ENCODE data around the gene STRADB. TPM values are rescaled to one million over a fixed set of nuclear protein-coding genes. Genes with fewer than 3 reads are reported as not detected.

The STRADB gene
- total and polyA plus RNA-seq, 2 experiments from 2014 or later: 62.5 to 68.3 TPM

- Histone ChIP-seq H3K9me2 (replicated peaks; ENCODE audit: insufficient read depth) (no peaks in the 10 kb centered on the region), H3K36me3 (replicated peaks; ENCODE audit: insufficient read depth, low read depth) (no peaks in the 10 kb centered on the region), H4K20me1 (ENCODE audit: insufficient read depth, poor library complexity, severe bottlenecking) (no peaks in the 10 kb centered on the region), H3K4me1 (ENCODE audit: insufficient read depth) (peaks cover 21% of the 10 kb centered on the region), H2AFZ (no peak overlapping the region), H3K4me3 (no peak overlapping the region), H3K27me3 (no peaks in the 10 kb centered on the region), H3K9me3 (ENCODE audit: low read depth) (peaks cover 8% of the 10 kb centered on the region), H3K27ac (peak overlapping the region; percentile 40), H3K79me2 (no peaks in the 10 kb centered on the region), H3K4me2 (peak overlapping the region; percentile 17)
- TF ChIP-seq EZH2 (IDR thresholded peaks at IDR 0.05; ENCODE audit: borderline replicate concordance) (no peak), CTCF (IDR thresholded peaks at IDR 0.05; ENCODE audit: poor library complexity) (no peak), EZH2phosphoT487 (IDR thresholded peaks at IDR 0.05; ENCODE audit: low read depth, severe bottlenecking, unreplicated experiment) (no peak)
- DNase-seq (ENCODE audit: low spot score): peak; percentile 44
- WGBS (ENCODE audit: low lambda C conversion rate, missing lambda C conversion rate): 57% methylated on average over 3 of the region's 3 CpGs
These were observed 14.6 kb downstream of the STRADB start for GRCh38 chr2:201466050-201466675.

- H2AFZ ChIP-seq: no peak overlapping the region
- no peak for DNase-seq (ENCODE audit: low spot score)
- no peak overlapping the region for H3K27ac ChIP-seq
- H4K20me1 ChIP-seq (ENCODE audit: insufficient read depth, poor library complexity, severe bottlenecking): no peaks in the 10 kb centered on the region
- no peaks in the 10 kb centered on the region for H3K27me3 ChIP-seq
- H3K4me2 ChIP-seq: no peak overlapping the region
- no peaks in the 10 kb centered on the region for H3K36me3 ChIP-seq (replicated peaks; ENCODE audit: insufficient read depth, low read depth)
- TF ChIP-seq CTCF (IDR thresholded peaks at IDR 0.05; ENCODE audit: poor library complexity) (no peak), EZH2 (IDR thresholded peaks at IDR 0.05; ENCODE audit: borderline replicate concordance) (no peak), EZH2phosphoT487 (IDR thresholded peaks at IDR 0.05; ENCODE audit: low read depth, severe bottlenecking, unreplicated experiment) (no peak)
- no peaks in the 10 kb centered on the region for H3K79me2 ChIP-seq
- no peak overlapping the region for H3K4me3 ChIP-seq
- H3K4me1 ChIP-seq (ENCODE audit: insufficient read depth): peaks cover 21% of the 10 kb centered on the region
- H3K9me2 ChIP-seq (replicated peaks; ENCODE audit: insufficient read depth): no peaks in the 10 kb centered on the region
- H3K9me3 ChIP-seq (ENCODE audit: low read depth): no peaks in the 10 kb centered on the region
These were observed 16.1 kb downstream of the STRADB start for GRCh38 chr2:201467666-201468065.

GRCh38 chr2:201470821-201471731 lies 19.5 kb downstream of the STRADB start:
- H3K4me1 ChIP-seq (ENCODE audit: insufficient read depth): peaks cover 8% of the 10 kb centered on the region
- H3K27ac ChIP-seq: no peak overlapping the region
- no peak for DNase-seq (ENCODE audit: low spot score)
- H3K9me2 ChIP-seq (replicated peaks; ENCODE audit: insufficient read depth): no peaks in the 10 kb centered on the region
- H2AFZ ChIP-seq: no peak overlapping the region
- H3K79me2 ChIP-seq: no peaks in the 10 kb centered on the region
- H3K4me3 ChIP-seq: no peak overlapping the region
- no peak overlapping the region for H3K4me2 ChIP-seq
- 80% methylated on average over 9 of the region's 9 CpGs for WGBS (ENCODE audit: low lambda C conversion rate, missing lambda C conversion rate)
- TF ChIP-seq EZH2 (IDR thresholded peaks at IDR 0.05; ENCODE audit: borderline replicate concordance) (no peak), EZH2phosphoT487 (IDR thresholded peaks at IDR 0.05; ENCODE audit: low read depth, severe bottlenecking, unreplicated experiment) (no peak), CTCF (IDR thresholded peaks at IDR 0.05; ENCODE audit: poor library complexity) (no peak)
- H3K9me3 ChIP-seq (ENCODE audit: low read depth): no peaks in the 10 kb centered on the region
- no peaks in the 10 kb centered on the region for H4K20me1 ChIP-seq (ENCODE audit: insufficient read depth, poor library complexity, severe bottlenecking)
- no peaks in the 10 kb centered on the region for H3K27me3 ChIP-seq
- H3K36me3 ChIP-seq (replicated peaks; ENCODE audit: insufficient read depth, low read depth): no peaks in the 10 kb centered on the region
